Measurements from ENCODE around the gene ARID3B. TPM values are rescaled to one million over a fixed set of nuclear protein-coding genes. Genes with fewer than 3 reads are reported as not detected.

ARID3B gene
- total RNA-seq, 1 donor: 2.6 TPM

DNA sequence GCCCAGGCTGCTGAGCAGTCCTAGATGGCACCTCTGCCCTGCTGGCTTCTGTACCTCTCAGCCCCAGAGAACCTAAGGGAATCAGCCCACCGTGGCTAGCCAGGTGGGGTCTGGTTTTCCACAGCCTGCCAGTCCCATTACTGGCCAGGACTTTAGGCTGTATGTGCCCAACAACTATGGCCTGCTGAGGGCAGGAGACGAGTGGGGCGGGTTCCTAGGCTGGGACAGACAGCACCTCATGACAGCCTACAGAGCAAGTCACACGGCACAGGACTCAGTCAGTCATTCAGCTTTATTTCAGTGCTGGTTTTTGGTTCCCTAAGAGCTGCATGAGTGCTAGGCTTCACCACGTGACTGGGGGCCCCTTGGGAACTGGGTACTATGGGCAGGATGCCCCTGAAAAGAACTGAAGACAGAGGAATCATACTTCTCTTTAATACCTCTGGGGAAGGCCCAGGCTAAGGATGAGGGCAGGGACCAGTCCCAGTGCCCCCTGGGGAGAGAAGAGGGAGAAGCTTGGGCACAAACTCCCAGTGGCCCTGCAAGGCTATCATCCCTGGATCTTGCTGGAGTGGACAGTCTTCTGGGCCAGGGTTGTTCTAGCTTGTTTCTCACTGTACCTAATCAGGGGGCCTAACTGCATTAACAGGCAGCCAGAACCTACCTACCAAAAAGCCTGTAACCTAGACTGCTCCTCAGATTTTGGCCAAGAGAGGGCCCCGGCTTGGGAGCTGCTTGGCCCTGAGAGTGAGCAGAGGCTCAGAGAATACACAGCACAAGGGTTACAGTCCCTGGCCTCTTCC lies 89.5 kb downstream of the ARID3B start:
- no peak for DNase-seq (ENCODE audit: low read depth)
- no peak overlapping the region for H3K4me3 ChIP-seq (ENCODE audit: low read depth, low read length)
- TF ChIP-seq CTCF (IDR thresholded peaks at IDR 0.05; ENCODE audit: insufficient read depth, low read depth, low read length): no peak

GRCh38 chr15:74631087-74631385 lies 90.0 kb downstream of the ARID3B start:
- H3K4me3 ChIP-seq (ENCODE audit: low read depth, low read length): no peak overlapping the region
- no peak for TF ChIP-seq CTCF (IDR thresholded peaks at IDR 0.05; ENCODE audit: insufficient read depth, low read depth, low read length)
- no peak for DNase-seq (ENCODE audit: low read depth)

DNA sequence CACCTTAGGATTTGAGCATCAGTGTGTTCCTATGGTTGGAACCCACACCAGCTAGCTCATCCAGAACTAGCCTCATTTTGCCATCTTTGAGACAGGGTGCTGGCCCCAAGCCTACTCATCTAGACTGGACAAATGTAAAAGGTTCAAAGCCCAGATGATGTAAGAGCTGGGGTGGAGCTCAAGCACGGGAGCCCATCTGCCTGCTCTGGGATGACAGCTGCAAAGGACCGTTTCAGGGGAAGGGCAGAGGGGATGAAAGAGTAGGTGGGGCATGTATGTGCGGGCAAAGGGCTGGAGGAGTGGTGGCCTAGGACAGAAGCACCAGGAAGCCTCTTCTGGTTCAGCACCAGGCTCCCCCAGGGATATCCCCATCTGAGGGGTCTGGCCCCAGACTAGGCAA lies 90.4 kb downstream of the ARID3B start:
- H3K4me3 ChIP-seq (ENCODE audit: low read depth, low read length): no peak overlapping the region
- no peak for TF ChIP-seq CTCF (IDR thresholded peaks at IDR 0.05; ENCODE audit: insufficient read depth, low read depth, low read length)
- no peak for DNase-seq (ENCODE audit: low read depth)

DNA sequence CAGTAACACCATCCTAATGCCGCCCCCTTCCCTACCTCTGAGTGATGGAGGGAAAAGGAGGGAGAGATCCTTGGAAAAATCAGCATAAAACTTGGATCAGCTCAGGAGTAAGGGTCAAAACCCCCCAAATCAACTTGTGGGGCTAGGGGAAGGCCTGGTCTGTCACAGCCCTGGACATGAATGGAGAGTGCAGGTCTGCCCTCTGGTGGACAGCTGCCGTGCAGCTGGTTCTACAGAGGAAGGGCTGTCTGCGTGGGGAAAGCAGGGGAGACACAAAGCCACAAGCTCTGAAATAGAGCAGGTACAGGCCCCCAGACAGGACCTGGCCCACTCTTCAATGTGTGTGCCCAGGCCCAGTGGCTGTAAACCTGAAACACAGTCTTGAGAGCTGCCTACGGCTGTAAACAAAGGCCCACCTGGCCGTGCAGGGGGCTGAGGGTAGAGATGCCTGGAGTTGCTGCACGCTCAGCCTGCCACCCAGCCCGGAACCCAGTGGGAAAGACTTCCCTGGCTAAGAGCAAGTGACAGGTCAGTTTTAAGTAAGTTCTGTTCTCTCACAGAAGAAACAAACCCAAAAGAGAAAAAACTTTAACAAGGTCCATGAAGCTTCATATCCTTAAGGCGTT lies 91.0 kb downstream of the ARID3B start:
- peak; percentile 44 for DNase-seq (ENCODE audit: low read depth)
- peak; percentile 92 for TF ChIP-seq CTCF (IDR thresholded peaks at IDR 0.05; ENCODE audit: insufficient read depth, low read depth, low read length)
- H3K4me3 ChIP-seq (ENCODE audit: low read depth, low read length): no peak overlapping the region

DNA sequence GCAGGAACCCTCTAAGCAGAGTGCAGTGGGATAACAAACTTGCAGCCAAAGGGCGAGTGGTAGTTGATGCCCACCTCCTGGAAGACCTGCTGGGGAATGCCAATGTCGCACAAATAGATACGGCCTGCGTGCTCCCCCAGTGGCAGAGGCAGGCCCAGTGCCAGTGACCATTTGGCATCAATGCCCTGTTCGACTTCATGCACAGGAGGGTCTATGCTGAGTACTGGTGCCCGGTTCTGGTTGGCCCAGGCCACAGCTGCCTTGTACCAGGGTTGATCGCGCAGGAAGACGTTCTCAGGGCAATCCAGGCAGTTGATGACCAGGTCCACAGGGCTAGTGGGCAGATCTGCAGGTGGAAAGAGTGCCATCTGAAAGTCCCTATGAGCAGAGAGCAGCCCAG lies 91.6 kb downstream of the ARID3B start:
- H3K4me3 ChIP-seq (ENCODE audit: low read depth, low read length): no peak overlapping the region
- no peak for TF ChIP-seq CTCF (IDR thresholded peaks at IDR 0.05; ENCODE audit: insufficient read depth, low read depth, low read length)
- DNase-seq (ENCODE audit: low read depth): no peak

GRCh38 chr15:74633781-74634180 lies 92.8 kb downstream of the ARID3B start:
- no peak for TF ChIP-seq CTCF (IDR thresholded peaks at IDR 0.05; ENCODE audit: insufficient read depth, low read depth, low read length)
- no peak for DNase-seq (ENCODE audit: low read depth)
- H3K4me3 ChIP-seq (ENCODE audit: low read depth, low read length): no peak overlapping the region
